Glutamatergic neuron (in vitro differentiated cells): ENCODE data around the gene CGB2. TPM values are rescaled to one million over a fixed set of nuclear protein-coding genes. Genes with fewer than 3 reads are reported as not detected.

ENCODE experiments used
- DNase-seq: peaks from one replicate; pipeline ENCODE4 v3.0.0; 2022
- H3K27ac Mint-ChIP-seq: one replicate; pipeline ENCODE4 v1.8.0; 2020; ENCODE audit warnings: mild to moderate bottlenecking, mixed read lengths, inconsistent platforms; ENCODE audit not compliant: unreplicated experiment
- H3K27me3 Mint-ChIP-seq: one replicate; pipeline ENCODE4 v1.8.0; 2020; ENCODE audit warnings: mild to moderate bottlenecking, moderate library complexity, mixed read lengths, inconsistent platforms; ENCODE audit not compliant: unreplicated experiment
- H3K36me3 Mint-ChIP-seq: one replicate; pipeline ENCODE4 v1.8.0; 2020; ENCODE audit warnings: mild to moderate bottlenecking, mixed read lengths, inconsistent platforms; ENCODE audit not compliant: unreplicated experiment
- H3K4me1 Mint-ChIP-seq: one replicate; pipeline ENCODE4 v1.8.0; 2020; ENCODE audit warnings: mild to moderate bottlenecking, low read depth, mixed read lengths, inconsistent platforms; ENCODE audit not compliant: unreplicated experiment
- H3K4me3 Mint-ChIP-seq: one replicate; pipeline ENCODE4 v1.8.0; 2020; ENCODE audit warnings: mild to moderate bottlenecking, mixed read lengths, inconsistent platforms; ENCODE audit not compliant: unreplicated experiment
- H3K9me3 Mint-ChIP-seq: one replicate; pipeline ENCODE4 v1.8.0; 2020; ENCODE audit warnings: mild to moderate bottlenecking, moderate library complexity, mixed read lengths, inconsistent platforms; ENCODE audit not compliant: unreplicated experiment
- total RNA-seq: library from RNA; stranded (reverse); fragmentation: NEBNext Ultra II Directional; extraction: Animal tissue kit (Norgen Biotek cat#: 25700); gene quantifications from one replicate; pipeline ENCODE4 v1.2.1, GENCODE V29; 2021; ENCODE audit not compliant: unreplicated experiment
- TF ChIP-seq, protein P1 (sequence below): fragments of 200-600 bp; sonication (generic); IDR thresholded peaks from one replicate; pipeline ENCODE4 v1.5.0; 2021; ENCODE audit not compliant: partially characterized antibody, unreplicated experiment

CGB2 gene
- total RNA-seq, 1 donor from 2014 or later, result not detected

DNA sequence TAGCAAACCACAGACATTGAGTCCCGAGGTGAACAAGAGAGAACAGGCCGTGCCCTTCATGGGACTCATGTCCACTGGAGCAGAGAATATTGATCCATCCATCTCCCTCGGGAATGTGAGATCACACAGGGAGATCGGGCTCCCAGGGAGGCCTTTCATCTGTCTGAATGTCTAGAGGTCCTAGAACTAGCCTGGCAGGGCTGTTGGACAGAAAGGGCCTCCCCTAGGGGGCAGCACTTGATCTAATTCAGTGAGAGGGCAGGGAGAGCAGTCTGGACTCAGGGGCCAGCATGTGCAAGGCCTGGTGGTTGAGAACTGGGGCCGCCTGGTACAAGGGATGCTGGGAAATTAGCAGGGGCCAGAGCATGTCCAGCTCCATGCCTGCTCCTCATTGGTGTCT, 33.7 kb upstream of the CGB2 start:
- DNase-seq, result peak; percentile 84
- Mint-ChIP-seq H3K27ac (peak overlapping the region; percentile 1), H3K27me3 (no peaks in the 10 kb centered on the region), H3K4me3 (no peak overlapping the region), H3K4me1 (peaks cover 17% of the 10 kb centered on the region), H3K9me3 (no peaks in the 10 kb centered on the region), H3K36me3 (no peaks in the 10 kb centered on the region)
- TF ChIP-seq, protein P1, sequence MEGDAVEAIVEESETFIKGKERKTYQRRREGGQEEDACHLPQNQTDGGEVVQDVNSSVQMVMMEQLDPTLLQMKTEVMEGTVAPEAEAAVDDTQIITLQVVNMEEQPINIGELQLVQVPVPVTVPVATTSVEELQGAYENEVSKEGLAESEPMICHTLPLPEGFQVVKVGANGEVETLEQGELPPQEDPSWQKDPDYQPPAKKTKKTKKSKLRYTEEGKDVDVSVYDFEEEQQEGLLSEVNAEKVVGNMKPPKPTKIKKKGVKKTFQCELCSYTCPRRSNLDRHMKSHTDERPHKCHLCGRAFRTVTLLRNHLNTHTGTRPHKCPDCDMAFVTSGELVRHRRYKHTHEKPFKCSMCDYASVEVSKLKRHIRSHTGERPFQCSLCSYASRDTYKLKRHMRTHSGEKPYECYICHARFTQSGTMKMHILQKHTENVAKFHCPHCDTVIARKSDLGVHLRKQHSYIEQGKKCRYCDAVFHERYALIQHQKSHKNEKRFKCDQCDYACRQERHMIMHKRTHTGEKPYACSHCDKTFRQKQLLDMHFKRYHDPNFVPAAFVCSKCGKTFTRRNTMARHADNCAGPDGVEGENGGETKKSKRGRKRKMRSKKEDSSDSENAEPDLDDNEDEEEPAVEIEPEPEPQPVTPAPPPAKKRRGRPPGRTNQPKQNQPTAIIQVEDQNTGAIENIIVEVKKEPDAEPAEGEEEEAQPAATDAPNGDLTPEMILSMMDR, result peak; percentile 64

DNA sequence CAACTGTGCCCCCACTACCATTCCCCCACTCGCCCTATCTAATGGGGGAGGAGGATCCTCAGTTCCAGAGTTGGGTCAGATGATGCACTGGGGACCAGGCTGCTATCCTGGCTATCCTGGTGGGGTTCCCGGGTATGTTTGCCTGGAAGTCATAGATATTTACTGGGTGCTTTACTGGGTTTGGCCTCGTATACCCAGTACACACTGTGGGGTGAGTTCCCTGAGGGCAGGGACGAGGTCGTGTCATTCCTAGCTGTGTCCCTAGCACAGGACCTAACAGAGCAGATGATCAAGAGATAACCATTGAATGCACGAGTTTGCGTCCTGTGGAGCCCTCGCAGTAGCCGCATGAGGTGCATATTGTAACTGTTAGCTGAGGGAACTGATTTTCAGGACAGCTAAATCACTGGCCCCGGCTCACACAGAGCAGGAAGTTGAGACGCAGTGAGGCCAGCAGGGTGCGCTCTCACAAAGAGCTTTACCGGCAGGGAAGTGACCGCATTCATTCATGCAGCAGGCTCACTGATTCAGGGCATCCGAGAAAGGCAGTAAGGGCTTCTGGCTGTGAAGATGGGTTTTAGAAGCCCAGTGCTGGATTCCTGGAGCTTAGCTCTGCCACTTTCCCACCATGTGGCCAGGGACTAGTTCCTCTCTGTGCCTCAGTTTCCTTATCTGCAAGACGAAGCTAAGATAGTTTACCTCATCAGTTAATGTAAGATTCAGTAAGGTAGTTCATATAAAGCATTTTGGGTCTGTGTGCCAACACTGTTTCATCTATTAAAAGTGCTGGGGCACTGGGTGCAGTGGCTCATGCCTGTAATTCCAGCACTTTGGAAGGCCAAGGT, 32.0 kb upstream of the CGB2 start:
- peak overlapping the region; percentile 38 for H3K27ac Mint-ChIP-seq
- no peaks in the 10 kb centered on the region for H3K27me3 Mint-ChIP-seq
- no peak overlapping the region for H3K4me3 Mint-ChIP-seq
- peak; percentile 87 for DNase-seq
- TF ChIP-seq, protein P1, result peak; percentile 69
- no peaks in the 10 kb centered on the region for H3K36me3 Mint-ChIP-seq
- H3K9me3 Mint-ChIP-seq, result no peaks in the 10 kb centered on the region
- peaks cover 11% of the 10 kb centered on the region for H3K4me1 Mint-ChIP-seq

DNA sequence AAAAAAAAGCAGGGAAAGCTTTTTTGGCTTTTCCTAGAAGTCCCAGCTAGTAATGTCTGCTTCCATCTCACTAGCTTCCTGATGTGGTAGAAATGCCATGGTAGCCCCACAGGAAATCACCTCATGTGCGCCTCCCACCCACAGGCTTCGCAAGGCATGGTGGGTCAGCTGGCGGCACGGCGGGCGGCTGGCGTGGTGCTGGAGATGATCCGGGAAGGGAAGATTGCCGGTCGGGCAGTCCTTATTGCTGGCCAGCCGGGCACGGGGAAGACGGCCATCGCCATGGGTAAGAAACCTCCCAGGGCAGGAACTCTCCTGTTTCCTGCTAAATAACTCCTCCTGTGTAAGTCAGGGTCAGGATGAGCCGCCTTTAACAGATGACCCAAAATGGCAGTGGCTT, 27.6 kb upstream of the CGB2 start:
- no peak for DNase-seq
- Mint-ChIP-seq H3K9me3 (peaks cover 2% of the 10 kb centered on the region), H3K27me3 (no peaks in the 10 kb centered on the region), H3K4me3 (no peak overlapping the region), H3K27ac (no peak overlapping the region), H3K4me1 (peaks cover 2% of the 10 kb centered on the region), H3K36me3 (no peaks in the 10 kb centered on the region)
- TF ChIP-seq, protein P1, result no peak

DNA sequence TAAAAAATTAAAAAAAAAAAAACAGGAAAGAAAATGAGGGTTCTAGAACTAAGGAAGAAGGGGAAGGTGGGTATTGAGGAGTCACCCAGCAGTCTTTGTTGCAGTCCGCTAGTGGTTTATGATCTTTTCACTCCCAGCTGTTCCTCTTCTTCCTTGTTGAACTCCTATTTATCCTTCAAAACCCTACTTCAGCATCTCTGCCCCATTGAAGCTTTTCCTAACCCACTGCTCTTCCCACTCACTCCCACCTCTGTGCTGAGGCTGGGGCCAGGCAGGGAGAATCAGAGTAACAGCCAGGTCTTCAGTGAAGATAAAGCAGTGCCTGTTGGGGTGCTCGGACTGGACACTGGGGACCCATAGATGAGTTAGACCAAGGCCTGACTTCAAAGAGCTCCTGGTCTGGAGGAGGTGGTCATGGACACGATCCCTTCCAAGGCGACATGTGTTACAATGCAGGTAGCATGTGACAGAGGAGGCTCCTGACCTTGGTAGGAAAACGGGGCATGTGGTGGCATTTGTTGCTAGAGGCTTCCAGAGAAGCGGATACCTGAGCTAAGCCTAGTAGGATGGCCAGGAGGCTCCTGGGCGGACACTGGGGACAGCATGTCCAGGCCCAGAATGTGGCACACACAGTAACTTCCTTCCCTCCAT, 26.6 kb upstream of the CGB2 start:
- H3K4me1 Mint-ChIP-seq, result no peaks in the 10 kb centered on the region
- no peak overlapping the region for H3K27ac Mint-ChIP-seq
- peaks cover 2% of the 10 kb centered on the region for H3K9me3 Mint-ChIP-seq
- no peak for DNase-seq
- TF ChIP-seq, protein P1, result no peak
- H3K36me3 Mint-ChIP-seq, result no peaks in the 10 kb centered on the region
- no peaks in the 10 kb centered on the region for H3K27me3 Mint-ChIP-seq
- H3K4me3 Mint-ChIP-seq, result no peak overlapping the region

DNA sequence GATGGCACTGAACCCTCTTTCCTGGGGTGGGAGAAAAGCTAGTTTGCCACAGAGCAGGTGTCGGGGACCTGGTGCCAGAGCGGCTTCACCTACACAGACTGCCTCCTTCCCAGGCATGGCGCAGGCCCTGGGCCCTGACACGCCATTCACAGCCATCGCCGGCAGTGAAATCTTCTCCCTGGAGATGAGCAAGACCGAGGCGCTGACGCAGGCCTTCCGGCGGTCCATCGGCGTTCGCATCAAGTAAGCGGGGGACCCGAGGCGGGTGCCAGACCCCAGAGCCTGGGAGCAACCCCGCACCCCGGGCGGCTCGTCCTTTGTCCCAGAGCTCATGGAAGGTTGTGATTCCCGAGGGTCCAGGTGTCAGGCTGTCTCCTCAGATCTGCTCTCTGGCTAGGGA, 24.8 kb upstream of the CGB2 start:
- TF ChIP-seq, protein P1, result no peak
- Mint-ChIP-seq H3K4me3 (no peak overlapping the region), H3K36me3 (no peaks in the 10 kb centered on the region)

More for the DNA sequence above, 24.8 kb upstream of the CGB2 start:
- H3K9me3 Mint-ChIP-seq, result peaks cover 2% of the 10 kb centered on the region
- no peak overlapping the region for H3K27ac Mint-ChIP-seq
- no peak for DNase-seq
- peaks cover 2% of the 10 kb centered on the region for H3K27me3 Mint-ChIP-seq
- H3K4me1 Mint-ChIP-seq, result no peaks in the 10 kb centered on the region
